KMS-11 (cell line): Measurements from ENCODE around the gene NOPCHAP1.

ENCODE experiments used
- H2AFZ ChIP-seq: fragments of 200-600 bp; sonication (generic); 2 replicates; pipeline ENCODE4 v1.6.1; 2016; ENCODE audit warnings: antibody characterized with exemption, mixed run types, low read depth
- H3K27ac ChIP-seq: fragments of 200-600 bp; sonication (generic); 2 replicates; pipeline ENCODE4 v1.6.1; 2016; ENCODE audit warnings: mild to moderate bottlenecking, mixed run types
- H3K27me3 ChIP-seq: fragments of 200-600 bp; sonication (generic); 2 replicates; pipeline ENCODE4 v1.6.1; 2017; ENCODE audit warnings: mild to moderate bottlenecking, low read depth, mixed run types, moderate library complexity; ENCODE audit not compliant: insufficient read depth
- H3K36me3 ChIP-seq: fragments of 200-600 bp; sonication (generic); 2 replicates; pipeline ENCODE4 v1.6.1; 2017; ENCODE audit warnings: mild to moderate bottlenecking, mixed run types; ENCODE audit not compliant: insufficient read depth
- H3K4me1 ChIP-seq: fragments of 200-600 bp; sonication (generic); 2 replicates; pipeline ENCODE4 v1.6.1; 2016; ENCODE audit warnings: mild to moderate bottlenecking, low read depth, mixed run types; ENCODE audit not compliant: poor library complexity, severe bottlenecking
- H3K4me2 ChIP-seq: fragments of 200-600 bp; sonication (generic); 2 replicates; pipeline ENCODE4 v1.7.0; 2016; ENCODE audit warnings: mild to moderate bottlenecking, mixed run types
- H3K4me3 ChIP-seq: fragments of 200-600 bp; sonication (generic); IDR thresholded peaks from 2 replicates; pipeline ENCODE4 v1.6.1; 2017; ENCODE audit warnings: low read depth, low read length, mixed read lengths; ENCODE audit not compliant: insufficient read depth
- H3K79me2 ChIP-seq: fragments of 200-600 bp; sonication (generic); 2 replicates; pipeline ENCODE4 v1.6.1; 2016; ENCODE audit warnings: low read depth, mixed run types; ENCODE audit not compliant: insufficient read depth
- H3K9ac ChIP-seq: fragments of 200-600 bp; sonication (generic); 2 replicates; pipeline ENCODE4 v1.6.1; 2016; ENCODE audit warnings: mild to moderate bottlenecking, mixed run types
- H4K20me1 ChIP-seq: fragments of 200-600 bp; sonication (generic); 2 replicates; pipeline ENCODE4 v1.6.1; 2016; ENCODE audit warnings: mild to moderate bottlenecking, mixed run types; ENCODE audit not compliant: insufficient read depth
- CTCF ChIP-seq: fragments of 200-600 bp; sonication (generic); conservative IDR thresholded peaks from 2 replicates; pipeline ENCODE4 v1.6.1; 2017; ENCODE audit warnings: low read depth, mild to moderate bottlenecking, antibody characterized with exemption, low read length, moderate library complexity, mixed read lengths

Gene NOPCHAP1

DNA sequence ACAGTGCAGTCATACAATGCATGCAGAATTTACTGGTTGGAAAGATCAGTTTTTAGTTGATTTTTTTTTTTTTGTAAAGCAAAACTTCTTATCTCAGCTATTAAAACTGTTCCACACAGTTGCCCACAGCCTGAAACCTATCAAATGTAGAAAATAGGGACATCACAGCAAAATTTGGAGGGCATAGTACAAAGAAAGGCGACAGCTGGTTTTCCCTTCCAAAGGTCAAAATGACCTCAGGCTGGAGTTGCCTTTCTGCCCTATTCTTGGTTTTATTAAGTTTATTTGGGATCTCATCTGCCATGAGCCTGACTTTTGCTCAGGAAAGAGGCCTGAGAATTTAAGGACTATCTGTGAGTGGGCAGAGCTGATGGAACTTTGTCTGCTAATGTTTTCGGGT, 28.5 kb downstream of the NOPCHAP1 start:
- Histone ChIP-seq H3K4me2 (no peak overlapping the region), H3K9ac (no peak overlapping the region), H3K4me1 (no peaks in the 10 kb centered on the region), H3K79me2 (no peaks in the 10 kb centered on the region), H2AFZ (no peak overlapping the region), H3K27me3 (no peaks in the 10 kb centered on the region), H4K20me1 (no peaks in the 10 kb centered on the region), H3K36me3 (no peaks in the 10 kb centered on the region), H3K27ac (no peak overlapping the region), H3K4me3 (no peak overlapping the region)
- TF ChIP-seq CTCF, result no peak

DNA sequence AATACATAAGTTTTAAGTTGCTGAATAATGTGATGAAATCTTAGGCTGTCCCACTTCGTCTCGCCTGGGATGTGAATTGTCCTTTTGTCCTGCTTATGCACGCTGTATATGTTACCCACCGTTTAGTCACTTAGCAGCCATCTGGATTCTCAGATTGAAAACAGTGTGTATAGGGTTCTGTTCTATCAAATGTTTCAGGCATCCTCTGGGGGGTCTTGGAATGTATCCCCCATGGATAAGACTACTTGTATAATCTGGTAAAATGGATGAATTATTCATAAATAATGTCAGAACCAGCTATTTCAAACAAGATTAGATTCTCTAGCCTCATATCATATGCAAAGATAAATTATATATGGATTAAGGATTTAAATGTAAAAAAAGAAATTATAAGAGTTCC, 29.4 kb downstream of the NOPCHAP1 start:
- Histone ChIP-seq H3K4me2 (no peak overlapping the region), H3K79me2 (no peaks in the 10 kb centered on the region), H3K27me3 (no peaks in the 10 kb centered on the region), H4K20me1 (no peaks in the 10 kb centered on the region), H3K9ac (no peak overlapping the region), H3K36me3 (no peaks in the 10 kb centered on the region), H3K4me3 (no peak overlapping the region), H3K27ac (no peak overlapping the region), H3K4me1 (no peaks in the 10 kb centered on the region), H2AFZ (no peak overlapping the region)
- no peak for TF ChIP-seq CTCF

DNA sequence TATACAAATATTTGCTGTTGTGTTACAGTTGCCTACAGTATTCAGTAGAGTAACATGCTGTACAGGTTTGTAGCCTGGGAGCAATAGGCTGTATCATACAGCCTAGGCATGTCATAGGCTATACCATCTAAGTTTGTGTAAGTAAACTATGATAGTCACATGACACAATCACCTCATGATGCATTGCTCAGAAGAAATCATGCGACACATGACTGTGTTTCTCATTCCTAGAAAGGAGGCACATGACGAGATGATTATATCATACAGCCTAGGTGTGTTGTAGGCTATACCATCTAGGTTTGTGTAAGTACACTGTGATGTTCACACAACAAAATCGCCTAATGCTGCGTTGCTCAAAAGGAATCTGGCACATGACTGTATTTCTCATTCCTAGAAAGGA, 31.9 kb downstream of the NOPCHAP1 start:
- H2AFZ ChIP-seq, result no peak overlapping the region
- no peak overlapping the region for H3K9ac ChIP-seq
- no peak overlapping the region for H3K4me2 ChIP-seq
- H3K4me3 ChIP-seq, result no peak overlapping the region
- no peaks in the 10 kb centered on the region for H3K27me3 ChIP-seq
- H3K79me2 ChIP-seq, result no peaks in the 10 kb centered on the region
- no peak overlapping the region for H3K27ac ChIP-seq
- no peaks in the 10 kb centered on the region for H3K36me3 ChIP-seq
- no peaks in the 10 kb centered on the region for H4K20me1 ChIP-seq
- no peak for TF ChIP-seq CTCF
- no peaks in the 10 kb centered on the region for H3K4me1 ChIP-seq

- H2AFZ ChIP-seq, result no peak overlapping the region
- H3K4me2 ChIP-seq, result no peak overlapping the region
- no peak overlapping the region for H3K27ac ChIP-seq
- H3K9ac ChIP-seq, result no peak overlapping the region
- H3K36me3 ChIP-seq, result no peaks in the 10 kb centered on the region
- no peaks in the 10 kb centered on the region for H4K20me1 ChIP-seq
- H3K27me3 ChIP-seq, result no peaks in the 10 kb centered on the region
- no peak overlapping the region for H3K4me3 ChIP-seq
- no peaks in the 10 kb centered on the region for H3K79me2 ChIP-seq
- no peak for TF ChIP-seq CTCF
- H3K4me1 ChIP-seq, result no peaks in the 10 kb centered on the region
Measured at GRCh38 chr12:105018776-105019175, 32.7 kb downstream of the NOPCHAP1 start.
